Effector memory CD4-positive, alpha-beta T cell (primary cell): ENCODE results near the gene MARF1.

Source experiments
- DNase-seq, 3 donors: peaks; one replicate each; pipeline ENCODE4 v3.0.0-alpha.2; 2020
- H3K27ac ChIP-seq: 2 replicates; pipeline ENCODE4 v1.7.0; 2013; ENCODE audit warnings: mild to moderate bottlenecking, low read length, moderate library complexity; ENCODE audit not compliant: insufficient read depth, poor library complexity, severe bottlenecking
- H3K27me3 ChIP-seq: replicated peaks from 2 replicates; pipeline ENCODE4 v1.7.0; 2013; ENCODE audit warnings: mild to moderate bottlenecking, low read length; ENCODE audit not compliant: insufficient read depth, control insufficient read depth, poor library complexity, severe bottlenecking
- H3K36me3 ChIP-seq: 2 replicates; pipeline ENCODE4 v1.7.0; 2013; ENCODE audit warnings: mild to moderate bottlenecking, low read length, moderate library complexity; ENCODE audit not compliant: control insufficient read depth, insufficient read depth
- H3K4me1 ChIP-seq: 2 replicates; pipeline ENCODE4 v1.7.0; 2013; ENCODE audit warnings: low read length, mild to moderate bottlenecking; ENCODE audit not compliant: control insufficient read depth, insufficient read depth, poor library complexity, severe bottlenecking
- H3K4me3 ChIP-seq: 2 replicates; pipeline ENCODE4 v1.7.0; 2013; ENCODE audit warnings: low read length, low read depth, mild to moderate bottlenecking; ENCODE audit not compliant: insufficient read depth, poor library complexity, severe bottlenecking
- H3K9me3 ChIP-seq: 2 replicates; pipeline ENCODE4 v1.7.0; 2013; ENCODE audit warnings: mild to moderate bottlenecking, low read length, moderate library complexity; ENCODE audit not compliant: control insufficient read depth

The MARF1 gene

DNA sequence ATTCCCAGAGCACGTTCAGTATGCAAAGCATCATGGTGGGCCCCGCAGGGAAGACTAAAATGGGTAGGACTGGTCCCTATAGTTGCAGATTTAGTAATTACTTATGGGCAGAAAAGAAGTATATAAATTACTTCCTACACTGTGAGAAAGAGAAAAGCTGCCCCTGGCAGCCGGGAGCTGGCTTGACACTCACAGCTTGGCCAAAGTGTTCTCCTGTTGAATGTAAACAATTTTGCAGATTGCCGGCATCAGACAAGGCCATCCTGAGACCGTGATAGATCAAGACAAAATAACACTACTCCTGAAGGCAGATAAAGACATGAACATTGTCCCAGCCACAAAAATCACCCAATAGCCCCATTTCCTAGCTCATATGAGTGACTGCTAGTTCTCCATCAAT is 98.5 kb downstream of the MARF1 start:
- Histone ChIP-seq H3K4me1 (no peaks in the 10 kb centered on the region), H3K27ac (no peak overlapping the region), H3K27me3 (no peaks in the 10 kb centered on the region), H3K9me3 (no peaks in the 10 kb centered on the region), H3K4me3 (no peak overlapping the region), H3K36me3 (no peaks in the 10 kb centered on the region)
- no peak for DNase-seq
